Activated CD8-positive, alpha-beta memory T cell treated with anti-CD3 and anti-CD28 coated beads for 48 hours (primary cell): Measurements from ENCODE around the gene ZDHHC11.
"Not testable (repeated sequence)": the region's sequence is repeated elsewhere in the genome, so short reads cannot be mapped to it uniquely, and the experiment has no call there.

ENCODE experiments used
- DNase-seq, 3 experiments: peaks; one replicate each; pipeline ENCODE4 v3.0.0-alpha.2; 2020; ENCODE audit warnings: low read depth in 2 of 3, low spot score in 2 of 3

Gene ZDHHC11

DNA sequence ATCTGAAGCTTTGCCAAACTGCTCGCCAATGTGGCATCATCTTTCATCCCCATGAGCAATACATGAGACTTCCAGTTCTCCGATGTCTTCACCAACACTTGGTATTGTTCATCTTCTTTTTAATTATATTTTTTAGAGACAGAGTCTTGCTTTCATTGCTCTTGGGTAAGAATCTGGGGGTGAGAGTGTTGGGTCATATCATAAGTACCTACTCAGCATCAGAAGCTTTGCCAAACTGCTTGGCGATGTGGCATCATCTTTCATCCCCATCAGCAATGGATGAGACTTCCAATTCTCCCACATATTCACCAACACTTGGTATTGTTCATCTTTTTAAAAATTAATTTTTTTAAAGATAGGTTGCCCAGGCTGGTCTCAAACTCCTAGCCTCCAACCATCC lies 35.3 kb downstream of the ZDHHC11 start:
- no peak for DNase-seq

GRCh38 chr5:813575-813974 lies 37.2 kb downstream of the ZDHHC11 start:
- not testable (repeated sequence) for DNase-seq

GRCh38 chr5:811384-811783 lies 39.4 kb downstream of the ZDHHC11 start:
- not testable (repeated sequence) for DNase-seq

GRCh38 chr5:807719-808514 lies 42.9 kb downstream of the ZDHHC11 start:
- DNase-seq, result not testable (repeated sequence)

GRCh38 chr5:801472-801871 lies 49.3 kb downstream of the ZDHHC11 start:
- DNase-seq, result no peak

DNA sequence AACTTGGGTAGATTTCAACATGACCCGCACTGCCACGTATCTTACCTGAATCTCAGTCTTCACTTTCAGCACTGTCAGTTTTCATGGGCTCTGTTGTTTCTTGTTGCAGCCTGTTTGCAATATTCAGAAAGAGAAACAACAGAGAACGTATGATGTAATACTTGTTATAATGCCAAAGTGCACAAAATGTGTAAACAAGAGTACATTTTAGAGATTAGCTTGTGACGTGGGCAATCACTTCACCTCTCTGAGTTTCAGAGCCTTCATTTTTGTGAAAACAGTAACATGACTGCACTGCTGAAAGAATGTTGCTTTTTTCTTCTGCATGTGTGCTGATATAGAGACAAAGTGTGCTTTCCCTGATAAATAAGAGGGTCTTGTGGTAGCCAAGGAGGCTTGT lies 49.7 kb downstream of the ZDHHC11 start:
- DNase-seq, result not testable (repeated sequence)

DNA sequence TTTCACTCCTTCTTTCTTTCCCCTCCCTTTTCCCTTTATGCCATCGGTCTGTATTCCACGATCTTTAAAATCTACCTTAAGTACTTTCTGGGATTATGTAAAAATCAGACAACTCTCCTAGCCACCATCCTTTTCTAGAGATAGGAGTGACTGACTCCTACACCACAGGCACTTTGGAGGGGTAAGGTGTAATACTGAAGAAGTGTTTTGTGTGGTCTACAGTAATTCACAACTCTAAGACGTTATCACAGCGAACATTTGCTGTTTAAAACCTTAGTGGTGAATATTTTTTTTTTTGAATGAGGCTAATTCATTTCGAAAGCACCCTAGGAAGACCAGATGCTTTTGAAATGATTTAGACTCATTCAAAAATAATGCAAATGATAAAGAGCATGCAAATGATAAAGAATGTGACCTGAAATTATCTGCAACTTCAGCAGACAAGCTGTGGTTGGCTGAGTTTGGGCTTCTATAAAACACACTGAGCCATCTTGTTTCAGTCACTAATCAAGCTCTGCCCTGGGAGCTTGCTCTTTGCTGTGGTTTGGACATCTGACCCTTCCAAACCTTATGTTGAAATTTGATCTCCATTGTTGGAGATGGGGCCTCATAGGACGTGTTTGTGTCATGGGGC lies 52.2 kb downstream of the ZDHHC11 start:
- DNase-seq, result not testable (repeated sequence)

DNA sequence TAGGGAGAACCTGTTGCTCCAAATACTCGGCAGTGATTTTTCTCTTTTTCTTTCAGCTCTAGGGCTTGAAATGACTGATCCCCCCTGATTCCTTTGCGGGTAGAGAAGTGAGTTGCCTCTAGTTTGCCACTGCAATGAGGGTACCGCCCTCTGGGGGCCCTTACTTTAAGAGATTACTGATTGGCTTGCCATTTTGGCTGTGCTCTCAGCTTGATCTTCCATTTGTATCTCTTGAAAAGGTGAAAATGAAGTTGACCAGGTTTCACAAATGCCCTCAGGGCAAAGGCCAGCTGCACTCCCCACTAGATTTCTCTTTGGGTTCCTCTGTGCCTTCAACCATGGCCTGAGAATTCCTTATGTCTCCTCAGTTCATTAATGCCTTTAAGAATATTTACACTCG lies 52.8 kb downstream of the ZDHHC11 start:
- not testable (repeated sequence) for DNase-seq

DNA sequence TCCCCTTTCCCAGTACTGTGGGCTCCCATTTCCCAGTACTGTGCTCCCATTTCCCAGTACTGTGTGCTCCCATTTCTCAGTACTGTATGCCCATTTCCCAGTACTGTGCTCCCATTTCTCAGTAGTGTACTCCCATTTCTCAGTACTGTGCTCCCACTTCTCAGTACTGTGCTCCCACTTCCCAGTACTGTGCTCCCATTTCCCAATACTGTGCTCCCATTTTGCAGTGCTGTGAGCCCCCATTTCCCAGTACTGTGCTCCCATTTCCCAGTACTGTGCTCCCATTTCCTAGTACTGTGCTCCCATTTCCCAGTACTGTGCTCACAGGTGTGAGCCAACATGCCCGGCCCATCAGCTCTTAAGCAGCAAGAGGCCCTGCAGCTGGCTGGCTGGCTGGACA lies 54.9 kb downstream of the ZDHHC11 start:
- DNase-seq, result not testable (repeated sequence)

DNA sequence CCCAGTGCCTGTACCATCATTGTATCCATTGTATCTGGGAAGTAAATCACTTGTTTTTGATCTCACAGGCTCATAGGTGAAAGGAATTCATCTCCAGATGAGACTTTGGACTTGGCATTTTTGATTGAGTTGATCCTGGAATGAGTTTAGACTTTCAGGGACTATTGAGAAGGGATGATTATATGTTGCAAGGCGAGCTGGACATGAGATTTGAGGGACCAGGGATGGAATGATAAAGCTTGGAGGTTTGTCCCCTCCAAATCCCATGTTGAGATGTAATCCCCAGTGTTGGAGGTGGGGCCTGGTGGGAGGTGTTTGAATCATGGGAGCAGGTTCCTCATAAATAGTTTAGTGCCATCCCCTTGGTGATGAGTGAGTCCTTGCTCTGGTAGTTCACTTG lies 55.8 kb downstream of the ZDHHC11 start:
- DNase-seq, result not testable (repeated sequence)

- not testable (repeated sequence) for DNase-seq
These were observed 62.1 kb downstream of the ZDHHC11 start for GRCh38 chr5:788703-789102.

- not testable (repeated sequence) for DNase-seq
These were observed 62.9 kb downstream of the ZDHHC11 start for GRCh38 chr5:787857-788233.

GRCh38 chr5:787224-787856 lies 63.4 kb downstream of the ZDHHC11 start:
- DNase-seq, result not testable (repeated sequence)

- DNase-seq, result not testable (repeated sequence)
These were observed 65.5 kb downstream of the ZDHHC11 start for GRCh38 chr5:785181-785705.

- DNase-seq, result peak; percentile 70 to 93 (median 85)
These were observed 66.2 kb downstream of the ZDHHC11 start, which contains the start of gene ZDHHC11B for GRCh38 chr5:784428-785177. ZDHHC11B (minus strand) TSS chr5:784729; CDS start chr5:766919, 17,810 bp downstream.

- DNase-seq, result not testable (repeated sequence)
These were observed 66.8 kb downstream of the ZDHHC11 start for GRCh38 chr5:783881-784427.

DNA sequence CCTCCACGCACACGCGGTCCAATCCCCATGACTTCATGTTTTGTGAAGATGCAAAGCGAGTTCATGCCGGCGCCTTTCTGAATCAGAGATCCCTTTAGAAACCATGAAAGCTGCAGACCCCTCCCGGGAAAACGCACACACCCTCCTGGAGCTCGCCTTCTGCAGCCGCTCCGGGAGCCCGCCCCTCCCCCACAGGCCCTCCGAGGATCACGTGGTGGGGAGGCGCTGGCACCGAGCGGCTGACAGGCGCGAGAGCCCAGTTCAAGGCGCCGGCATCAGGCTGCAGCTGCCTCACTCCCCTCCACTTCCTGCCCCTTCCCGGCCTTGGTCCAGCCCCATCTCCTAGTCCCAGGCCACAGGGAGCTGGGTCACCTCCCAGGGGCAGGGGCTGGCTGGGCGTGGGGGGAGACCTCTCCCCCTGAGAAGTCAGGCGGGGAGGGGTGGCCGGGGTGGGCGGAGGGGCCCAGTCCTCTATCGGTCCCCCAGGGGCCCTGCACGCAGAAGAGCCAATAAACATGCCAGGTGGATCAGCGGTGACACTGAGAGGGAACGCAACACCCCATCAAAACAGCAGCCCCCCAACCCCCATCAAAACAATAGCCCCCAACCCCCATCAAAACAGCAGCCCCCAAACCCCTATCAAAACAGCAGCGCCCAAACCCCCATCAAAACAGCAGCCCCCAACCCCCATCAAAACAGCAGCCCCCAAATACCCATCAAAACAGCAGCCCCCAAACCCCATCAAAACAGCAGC lies 67.6 kb downstream of the ZDHHC11 start:
- DNase-seq, result not testable (repeated sequence)

GRCh38 chr5:782356-782755 lies 68.4 kb downstream of the ZDHHC11 start:
- DNase-seq, result not testable (repeated sequence)

GRCh38 chr5:780571-780970 lies 70.2 kb downstream of the ZDHHC11 start:
- DNase-seq, result not testable (repeated sequence)

DNA sequence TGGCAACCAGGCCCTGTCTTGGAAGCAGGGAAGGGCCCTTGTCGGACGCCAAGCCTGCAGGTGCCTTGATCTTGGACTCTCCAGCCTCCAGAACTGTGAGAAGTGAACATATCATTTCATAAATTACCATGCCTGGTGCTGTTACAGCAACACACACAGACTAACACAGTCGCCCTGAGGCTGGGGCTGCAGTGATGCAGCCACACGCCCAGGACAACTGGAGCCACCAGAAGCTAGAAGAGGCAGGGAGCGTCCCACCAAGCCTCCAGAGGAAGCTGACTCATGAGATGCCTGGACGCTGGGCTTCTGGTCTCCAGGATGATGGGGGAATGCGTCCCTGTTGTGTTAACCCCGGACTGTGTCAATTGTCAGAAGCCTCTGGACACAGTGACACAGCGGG lies 71.8 kb downstream of the ZDHHC11 start:
- DNase-seq, result not testable (repeated sequence)
